T-helper 22 cell (primary cell): Measurements from ENCODE around the gene TPM4.

Experiments
- DNase-seq: peaks from one replicate; pipeline ENCODE4 v3.0.0-alpha.2; 2020; ENCODE audit warnings: low read depth

The TPM4 gene

DNA sequence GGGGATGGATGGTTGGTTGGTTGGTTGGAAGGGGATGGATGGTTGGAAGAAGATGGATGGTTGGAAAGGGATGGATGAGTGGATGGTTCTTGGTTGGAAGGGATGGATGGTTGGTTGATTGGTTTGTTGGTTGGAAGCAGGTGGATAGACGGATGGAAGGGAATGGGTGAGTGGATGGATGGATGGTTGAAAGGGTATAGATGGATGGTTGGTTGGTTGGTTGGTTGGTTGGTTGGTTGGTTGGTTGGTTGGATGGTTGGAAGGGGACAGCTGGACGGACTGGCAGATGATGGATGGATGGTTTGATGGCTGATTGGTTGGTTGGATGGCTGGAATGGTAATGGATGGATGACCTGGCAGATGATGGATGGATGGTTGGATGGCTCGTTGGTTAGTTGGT, 55.4 kb downstream of the TPM4 start:
- DNase-seq: no peak

DNA sequence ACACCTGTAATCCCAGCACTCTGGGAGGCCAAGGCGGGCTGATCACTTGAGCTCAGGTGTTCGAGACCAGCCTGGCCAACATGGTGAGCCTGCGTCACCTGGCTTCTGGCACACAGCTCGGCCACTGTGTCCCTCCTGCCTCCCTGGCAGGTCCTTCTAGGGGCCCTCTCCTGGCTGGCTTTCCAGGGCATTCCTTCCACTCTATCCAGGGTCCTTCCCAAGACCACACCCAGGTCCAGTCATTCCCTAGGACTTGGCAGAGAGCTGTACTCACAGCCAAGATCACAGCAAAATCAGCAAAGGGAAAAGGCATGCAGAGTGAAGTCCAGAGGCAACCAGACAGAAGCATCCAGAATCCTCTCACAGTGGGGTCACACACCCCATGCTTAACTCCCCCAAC, 57.5 kb downstream of the TPM4 start:
- DNase-seq: no peak

DNA sequence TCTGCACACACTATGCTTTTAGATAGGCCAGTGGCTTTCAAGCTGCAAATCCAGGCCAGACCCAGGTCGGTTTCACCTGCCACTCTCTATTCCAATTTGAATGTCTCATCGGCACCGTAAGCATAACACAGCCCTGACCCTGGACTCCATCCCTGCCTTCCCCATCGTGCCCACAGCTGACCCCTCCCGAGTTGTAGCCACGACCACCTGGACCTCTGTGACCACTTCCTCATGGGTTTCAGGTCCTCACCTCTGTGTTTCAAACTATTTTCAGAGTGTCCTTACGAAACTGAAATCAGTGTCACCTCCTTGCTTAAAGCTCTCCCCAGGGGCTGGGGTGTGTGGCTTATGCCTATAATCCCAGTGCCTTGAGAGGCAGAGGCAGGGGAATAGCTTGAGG, 58.2 kb downstream of the TPM4 start:
- no peak for DNase-seq

DNA sequence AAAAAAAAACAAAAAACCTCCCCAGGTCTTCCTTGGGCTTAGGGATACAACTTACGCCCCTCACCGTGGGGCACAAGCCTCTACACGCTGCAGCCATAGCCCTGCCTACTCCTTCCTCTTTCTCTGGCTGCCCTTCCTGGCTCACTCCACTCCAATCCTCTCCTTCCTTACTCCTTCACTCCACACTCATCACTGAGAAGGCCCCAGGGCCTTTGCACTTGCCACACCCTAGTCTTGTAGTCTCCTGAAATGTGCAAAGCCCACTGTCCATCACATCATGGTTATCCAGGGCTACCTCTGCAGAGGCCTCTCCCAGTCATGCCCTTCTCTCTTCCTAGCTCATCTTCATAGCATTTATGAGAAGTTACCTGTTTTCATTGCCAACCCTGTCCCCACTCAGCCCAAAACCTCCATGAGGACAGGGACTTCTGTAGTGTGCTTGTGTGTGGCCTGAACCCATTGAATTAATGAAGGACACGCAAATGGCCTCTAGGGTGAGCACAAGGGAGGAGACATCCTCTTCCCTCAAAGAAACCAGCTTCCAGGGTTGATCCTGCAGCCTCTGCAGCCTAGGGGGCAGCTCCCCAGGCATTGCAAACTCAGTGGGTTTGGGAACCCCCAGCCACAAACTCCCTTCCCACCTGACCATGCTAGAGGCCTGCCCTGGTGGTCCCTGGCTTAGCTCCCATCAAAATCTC, 59.3 kb downstream of the TPM4 start:
- DNase-seq: no peak

DNA sequence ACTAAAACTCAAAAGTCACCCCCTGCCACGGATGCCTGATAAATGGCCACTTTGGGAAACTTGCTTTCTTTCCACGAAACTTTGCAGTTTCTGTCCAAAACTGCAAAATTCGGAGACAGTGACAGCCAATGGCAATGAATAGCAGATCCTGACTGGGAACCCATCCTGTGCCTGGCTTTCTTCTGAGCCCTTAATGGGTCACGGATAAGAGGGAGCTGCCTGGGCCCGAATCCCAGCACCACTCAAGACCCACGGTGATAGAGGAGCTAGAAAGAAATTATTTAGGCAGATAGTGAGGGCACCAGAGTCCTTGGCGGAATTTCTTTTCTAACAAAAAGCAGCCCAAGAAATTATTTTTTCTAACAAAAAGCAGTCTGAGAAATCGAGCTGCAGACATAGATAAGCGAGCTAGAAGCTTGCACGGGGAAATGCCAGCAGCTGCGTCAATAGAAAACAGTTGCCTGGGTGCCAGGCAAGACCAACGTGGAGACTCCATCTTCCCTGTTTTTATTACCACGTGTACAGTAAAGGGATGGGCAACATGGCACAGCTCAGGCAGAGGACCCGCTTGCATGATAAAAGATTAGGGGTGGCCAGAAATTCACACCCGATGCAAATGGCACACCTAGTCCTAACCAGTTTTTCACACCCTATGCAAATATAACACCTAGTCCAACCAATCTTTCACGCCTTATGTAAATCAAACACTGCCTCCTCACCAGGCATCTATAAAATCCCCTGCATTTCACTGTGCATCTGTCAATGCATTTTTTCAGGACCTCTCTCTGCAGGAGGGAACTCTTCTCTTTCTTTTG, 60.1 kb downstream of the TPM4 start:
- no peak for DNase-seq

DNA sequence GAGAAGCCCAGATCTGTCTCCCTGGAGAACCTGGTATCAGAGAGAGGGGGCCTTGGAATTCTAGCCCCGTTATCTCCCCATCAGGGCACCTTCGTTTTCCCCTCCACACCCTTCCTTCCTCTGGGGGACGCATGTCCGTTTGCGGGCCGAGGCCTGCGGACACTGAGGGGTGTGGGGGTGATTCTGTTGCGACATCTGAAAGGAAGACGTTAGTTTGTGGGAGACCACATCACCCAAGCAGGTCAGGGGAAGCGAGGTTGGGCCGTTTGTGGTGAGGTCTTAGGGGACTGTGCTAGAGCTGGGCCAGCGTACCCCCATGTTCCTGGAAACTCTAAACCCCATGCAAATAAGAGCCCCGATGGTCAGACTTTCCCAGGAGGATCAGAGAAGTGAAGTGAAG, 63.5 kb downstream of the TPM4 start:
- no peak for DNase-seq

DNA sequence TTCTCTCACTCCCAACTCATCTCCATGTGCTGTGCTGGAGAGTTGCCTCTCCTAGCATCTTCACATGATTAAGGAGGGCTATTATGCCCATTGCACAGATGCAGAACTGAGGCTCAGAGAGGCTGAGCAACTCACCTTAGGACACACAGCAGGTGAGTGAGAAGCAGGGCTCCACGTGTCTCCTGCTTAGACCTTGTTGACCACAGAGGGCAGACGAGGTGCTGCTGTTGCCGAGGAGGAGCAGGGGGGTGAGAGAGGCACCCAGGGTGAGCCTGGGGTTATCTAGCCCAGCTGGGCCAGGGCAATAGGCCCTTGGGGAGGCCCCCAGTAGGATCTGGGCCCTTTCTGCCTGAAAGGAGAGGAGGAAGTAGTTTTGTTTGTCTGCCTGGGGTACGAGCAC, 64.7 kb downstream of the TPM4 start:
- no peak for DNase-seq

DNA sequence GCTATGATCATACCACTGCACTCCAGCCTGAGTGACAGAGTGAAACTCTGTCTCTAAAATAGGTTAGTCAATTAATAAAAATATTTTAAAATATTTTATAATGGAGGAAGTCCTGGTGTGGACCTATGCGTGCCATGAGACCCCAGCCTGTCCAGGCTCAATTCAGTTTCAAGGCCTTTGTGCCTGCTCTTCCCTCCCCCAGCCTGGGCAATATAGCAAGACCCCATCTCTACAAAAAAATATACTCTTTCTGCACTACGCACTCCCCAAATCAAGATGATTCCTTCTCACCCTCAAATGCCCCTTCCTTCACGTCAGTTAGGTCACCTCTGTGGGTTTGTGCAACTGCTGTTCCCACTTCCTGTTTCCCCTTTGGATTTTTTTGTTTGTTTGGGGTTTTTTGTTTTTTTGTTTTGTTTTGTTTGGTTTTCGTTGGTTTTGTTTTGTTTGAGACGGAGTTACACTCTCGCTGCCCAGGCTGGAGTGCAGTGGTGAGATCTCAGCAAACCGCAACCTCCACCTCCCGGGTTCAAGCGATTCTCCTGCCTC, 65.8 kb downstream of the TPM4 start:
- DNase-seq: no peak

DNA sequence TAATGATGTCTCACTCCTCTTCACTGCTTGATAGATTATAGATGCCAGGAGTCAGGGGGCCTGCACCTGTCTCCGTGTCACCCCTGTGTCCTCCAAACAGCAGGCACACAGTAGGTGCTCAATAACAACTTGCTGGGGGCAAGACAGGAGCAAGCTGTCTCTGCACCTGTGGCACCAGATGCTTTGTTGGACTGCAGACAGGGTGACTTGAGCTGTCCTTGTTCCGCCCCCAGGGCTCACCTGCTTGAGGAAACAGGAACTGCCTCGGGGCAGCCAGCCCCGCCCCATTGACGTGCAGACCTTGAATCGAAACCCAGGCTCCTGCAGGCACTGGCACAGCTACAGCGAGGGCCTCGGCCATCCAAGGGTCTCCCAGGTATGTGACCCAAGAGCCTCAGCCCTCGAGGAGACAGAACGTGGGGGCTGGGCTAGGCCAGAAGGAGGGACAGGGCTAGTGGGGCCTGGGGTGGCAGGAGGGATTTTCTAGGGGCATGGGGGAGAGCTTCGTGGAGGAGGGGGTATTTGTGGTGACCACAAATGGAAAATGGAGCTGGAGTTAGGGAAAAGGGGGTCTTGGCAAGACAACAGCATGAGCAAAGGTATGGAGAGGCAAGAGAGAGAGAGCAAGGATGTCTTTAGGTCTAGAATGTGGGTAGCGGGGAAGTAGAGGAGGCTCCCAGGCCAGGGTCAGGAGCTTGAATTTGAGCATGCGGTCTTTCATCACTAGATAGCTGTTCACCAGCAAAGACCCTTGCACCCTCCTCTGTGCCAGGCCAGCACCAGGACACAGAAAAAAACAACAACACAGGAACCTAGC, 67.3 kb downstream of the TPM4 start, which contains the start of gene HSH2D:
TSS of gene HSH2D (plus strand) at position 287 of the 817 bp plus-strand sequence. CDS start 5,066 bp downstream, outside the sequence.
- peak; percentile 59 for DNase-seq

DNA sequence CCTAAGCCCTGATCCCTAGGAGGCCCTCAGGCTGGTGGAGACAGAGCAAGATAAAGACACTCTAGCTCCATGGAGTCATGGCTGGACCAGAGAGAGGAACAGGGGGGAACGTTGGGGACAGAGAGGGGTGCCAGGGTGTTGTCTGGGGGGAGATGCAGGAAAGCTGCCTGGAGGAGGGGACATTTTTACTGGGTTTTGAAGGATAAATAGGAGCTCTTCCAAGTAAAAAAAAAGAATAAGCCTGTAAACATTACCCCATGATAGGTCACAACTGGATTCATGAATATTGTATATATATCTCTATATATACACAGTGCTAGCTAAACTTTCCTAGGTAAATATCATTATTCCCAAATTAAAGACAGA, 67.9 kb downstream of the TPM4 start:
- DNase-seq: no peak

DNA sequence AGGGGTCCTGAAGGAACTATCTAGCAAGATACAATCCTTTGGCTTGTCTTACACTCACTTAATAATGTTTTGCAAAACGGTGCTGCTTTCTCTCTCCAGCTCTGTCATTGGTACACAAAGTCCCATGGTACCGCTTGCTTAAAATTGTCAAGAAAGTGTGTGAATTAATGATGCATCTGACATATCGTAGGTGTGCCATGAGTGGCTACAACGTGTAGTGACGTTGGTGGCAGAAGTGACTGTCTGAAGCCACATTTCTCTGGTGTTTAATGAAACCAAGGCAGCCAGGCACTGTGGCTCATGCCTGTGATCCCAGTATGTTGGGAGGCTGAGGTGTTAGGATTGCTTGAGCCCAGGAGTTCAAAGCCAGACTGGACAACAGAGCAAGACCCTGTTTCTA, 69.8 kb downstream of the TPM4 start:
- DNase-seq: no peak

DNA sequence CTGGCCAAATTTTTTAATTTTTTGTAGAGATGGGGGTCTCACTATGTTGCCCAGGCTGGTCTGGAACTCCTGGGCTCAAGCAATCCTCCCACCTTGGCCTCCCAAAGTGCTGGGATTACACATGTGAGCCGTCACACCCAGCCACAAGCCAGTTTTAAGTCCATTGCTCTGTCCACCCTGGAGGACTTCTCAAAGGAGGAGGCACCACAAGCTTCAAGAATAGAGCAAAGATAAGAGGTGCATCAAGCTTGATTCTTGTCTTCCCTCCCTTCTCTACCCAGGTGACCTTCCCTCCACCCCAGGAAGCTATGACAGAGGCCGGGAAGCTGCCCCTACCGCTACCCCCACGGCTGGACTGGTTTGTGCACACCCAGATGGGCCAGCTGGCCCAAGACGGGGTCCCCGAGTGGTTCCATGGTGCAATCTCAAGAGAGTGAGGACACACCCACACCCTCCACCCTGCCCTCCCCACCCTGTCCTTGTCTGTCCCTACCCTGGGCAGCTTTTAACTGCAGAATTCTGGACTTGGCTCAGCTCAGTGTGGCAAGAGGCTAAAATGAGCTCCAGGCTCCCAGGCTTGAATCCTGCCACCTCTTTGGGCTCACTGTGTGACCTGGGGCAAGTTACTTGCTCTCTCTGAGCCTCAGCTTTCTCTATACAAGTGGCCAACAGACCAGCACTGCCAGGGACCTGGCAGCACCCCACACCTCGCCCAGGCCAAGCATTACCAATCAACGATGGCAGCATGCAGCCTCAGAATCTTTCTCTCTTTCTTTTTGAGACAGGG, 72.3 kb downstream of the TPM4 start:
- DNase-seq: no peak
